HEK293 (cell line): ENCODE measurements around the gene CLNS1A.

Source experiments
- CTCF ChIA-PET: fragments of 350-600 bp; formaldehyde crosslinking; extraction: SDS; loops from one replicate; lab custom pipeline; 2021; ENCODE audit warnings: antibody characterized with exemption; lab: Yijun Ruan, JAX
- POLR2A ChIA-PET: fragments of 300-600 bp; formaldehyde crosslinking; extraction: SDS; loops from one replicate; lab custom pipeline; 2020; ENCODE audit warnings: antibody characterized with exemption, inconsistent platforms; lab: Yijun Ruan, JAX
- H3K27ac ChIP-seq: fragments of 200-500 bp; sonication (Bioruptor generic); 2 replicates; pipeline ENCODE4 v1.5.1; 2014; ENCODE audit warnings: low read depth, low read length, control low read depth, inconsistent platforms; ENCODE audit errors: extremely low read depth
- H3K36me3 ChIP-seq, 2 experiments: fragments of 200-500 bp in 1 of 2; sonication (Bioruptor generic) in 1 of 2; 1 replicate in 1 of 2; 2 replicates in 1 of 2; pipeline ENCODE4 v1.5.1; 2014 to 2017; ENCODE audit warnings: inconsistent platforms in 2 of 2, low read length in 2 of 2; ENCODE audit not compliant: control insufficient read depth in 2 of 2, insufficient read depth in 1 of 2
- H3K4me1 ChIP-seq: fragments of 200-500 bp; sonication (Bioruptor generic); 2 replicates; pipeline ENCODE4 v1.5.1; 2014; ENCODE audit warnings: mild to moderate bottlenecking, low read length, inconsistent platforms; ENCODE audit not compliant: control insufficient read depth, insufficient read depth
- H3K4me3 ChIP-seq: 2 replicates; pipeline ENCODE4 v1.5.1; 2011; ENCODE audit warnings: low read depth, mild to moderate bottlenecking, control low read depth, low read length, moderate library complexity
- H3K9me3 ChIP-seq: fragments of 200-500 bp; sonication (Bioruptor generic); 2 replicates; pipeline ENCODE4 v1.5.1; 2014; ENCODE audit warnings: low read depth, low read length, inconsistent platforms; ENCODE audit not compliant: control insufficient read depth, insufficient read depth
- GLI2 ChIP-seq: fragments of 450-650 bp; formaldehyde crosslinking; IDR thresholded peaks from 2 replicates; pipeline ENCODE4; 2017; ENCODE audit warnings: missing biosample characterization, missing genetic modification characterization, low read depth, borderline replicate concordance
- IKZF3 ChIP-seq: fragments of 450-650 bp; IDR thresholded peaks from 2 replicates; pipeline ENCODE4 v1.5.0; 2018; ENCODE audit warnings: missing biosample characterization, mild to moderate bottlenecking, missing genetic modification characterization, moderate library complexity
- PRDM1 ChIP-seq: fragments of 450-650 bp; formaldehyde crosslinking; IDR thresholded peaks from 2 replicates; pipeline ENCODE4; 2016; ENCODE audit warnings: missing biosample characterization, missing genetic modification characterization
- SP2 ChIP-seq: fragments of 450-650 bp; formaldehyde crosslinking; IDR thresholded peaks from 2 replicates; pipeline ENCODE4 v1.5.1; 2016; ENCODE audit warnings: missing biosample characterization, missing genetic modification characterization
- ZBTB10 ChIP-seq: fragments of 450-650 bp; formaldehyde crosslinking; IDR thresholded peaks from 2 replicates; pipeline ENCODE4 v1.5.1; 2016; ENCODE audit warnings: missing biosample characterization, missing genetic modification characterization
- ZBTB48 ChIP-seq: fragments of 450-650 bp; formaldehyde crosslinking; IDR thresholded peaks from 2 replicates; pipeline ENCODE4 v1.5.1; 2016; ENCODE audit warnings: missing biosample characterization, missing genetic modification characterization
- ZBTB6 ChIP-seq: fragments of 450-650 bp; formaldehyde crosslinking; IDR thresholded peaks from 2 replicates; pipeline ENCODE4 v1.5.1; 2017; ENCODE audit warnings: missing biosample characterization, missing genetic modification characterization
- ZEB2 ChIP-seq: fragments of 450-650 bp; formaldehyde crosslinking; IDR thresholded peaks from 2 replicates; pipeline ENCODE4 v1.5.1; 2016; ENCODE audit warnings: missing biosample characterization, missing genetic modification characterization
- ZNF140 ChIP-seq: fragments of 450-650 bp; formaldehyde crosslinking; IDR thresholded peaks from 2 replicates; pipeline ENCODE4 v1.5.1; 2016; ENCODE audit warnings: missing biosample characterization, missing genetic modification characterization
- ZNF174 ChIP-seq: fragments of 450-650 bp; formaldehyde crosslinking; IDR thresholded peaks from 2 replicates; pipeline ENCODE4 v1.5.0; 2017; ENCODE audit warnings: missing biosample characterization, mild to moderate bottlenecking, missing genetic modification characterization
- ZNF223 ChIP-seq: fragments of 450-650 bp; formaldehyde crosslinking; IDR thresholded peaks from 2 replicates; pipeline ENCODE4 v1.5.1; 2016; ENCODE audit warnings: missing biosample characterization, missing genetic modification characterization
- ZNF433 ChIP-seq: fragments of 450-650 bp; formaldehyde crosslinking; IDR thresholded peaks from 2 replicates; pipeline ENCODE4 v1.5.1; 2016; ENCODE audit warnings: missing biosample characterization, missing genetic modification characterization, low read depth
- ZNF473 ChIP-seq: fragments of 450-650 bp; formaldehyde crosslinking; IDR thresholded peaks from 2 replicates; pipeline ENCODE4 v1.5.1; 2017; ENCODE audit warnings: missing biosample characterization, missing genetic modification characterization
- ZNF513 ChIP-seq: fragments of 450-650 bp; IDR thresholded peaks from 2 replicates; pipeline ENCODE4 v1.5.1; 2018; ENCODE audit warnings: missing biosample characterization, missing genetic modification characterization
- ZNF624 ChIP-seq: fragments of 450-650 bp; formaldehyde crosslinking; IDR thresholded peaks from 2 replicates; pipeline ENCODE4 v1.5.1; 2017; ENCODE audit warnings: missing biosample characterization, missing genetic modification characterization
- ZNF692 ChIP-seq: fragments of 450-650 bp; formaldehyde crosslinking; IDR thresholded peaks from 2 replicates; pipeline ENCODE4 v1.5.1; 2016; ENCODE audit warnings: missing biosample characterization, missing genetic modification characterization
- ZNF707 ChIP-seq: fragments of 450-650 bp; formaldehyde crosslinking; IDR thresholded peaks from 2 replicates; pipeline ENCODE4 v1.5.1; 2016; ENCODE audit warnings: missing biosample characterization, missing genetic modification characterization
- ZNF747 ChIP-seq: fragments of 450-650 bp; formaldehyde crosslinking; IDR thresholded peaks from 2 replicates; pipeline ENCODE4 v1.5.1; 2016; ENCODE audit warnings: missing biosample characterization, missing genetic modification characterization
- ZSCAN4 ChIP-seq: fragments of 450-650 bp; formaldehyde crosslinking; IDR thresholded peaks from 2 replicates; pipeline ENCODE4 v1.5.1; 2017; ENCODE audit warnings: missing biosample characterization, missing genetic modification characterization
- ZXDB ChIP-seq: fragments of 450-650 bp; formaldehyde crosslinking; IDR thresholded peaks from 2 replicates; pipeline ENCODE4 v1.5.1; 2016; ENCODE audit warnings: missing biosample characterization, missing genetic modification characterization

CLNS1A gene

GRCh38 chr11:77654770-77655434 is 17.3 kb upstream of the CLNS1A start (continued):
- TF ChIP-seq PRDM1 (tag by site-specific recombination) (no peak), ZNF747 (no peak), ZNF513 (no peak)

- TF ChIP-seq ZBTB10 (no peak), ZBTB48 (no peak), ZNF433 (tag by site-specific recombination) (no peak), ZNF140 (tag by site-specific recombination) (no peak), ZBTB6 (tag by site-specific recombination) (no peak), GLI2 (tag by site-specific recombination) (no peak), ZNF473 (tag by site-specific recombination) (no peak), ZNF624 (tag by site-specific recombination) (no peak), SP2 (tag by site-specific recombination) (no peak), IKZF3 (tag by site-specific recombination) (no peak), ZEB2 (no peak), ZNF223 (tag by site-specific recombination) (no peak), ZNF174 (tag by site-specific recombination) (no peak), ZNF692 (tag by site-specific recombination) (no peak), ZNF707 (no peak), ZSCAN4 (tag by site-specific recombination) (no peak), ZXDB (no peak)
- H3K36me3 ChIP-seq, result no peaks in the 10 kb centered on the region
- POLR2A ChIA-PET, result no interaction called here
- no peak overlapping the region for H3K4me3 ChIP-seq
- no peaks in the 10 kb centered on the region for H3K4me1 ChIP-seq
- CTCF ChIA-PET, result no interaction called here
- H3K27ac ChIP-seq, result no peak overlapping the region
- no peaks in the 10 kb centered on the region for H3K9me3 ChIP-seq
Observed at GRCh38 chr11:77650123-77650522, 12.5 kb upstream of the CLNS1A start.
